HAP-1 (cell line): Measurements from ENCODE around the gene NELL1.

Experiments
- DNase-seq, 2 experiments: peaks; one replicate each; pipeline ENCODE4 v3.0.0-alpha.2; 2016 to 2020; ENCODE audit warnings: low spot score in 2 of 2
- H3K27me3 ChIP-seq: fragments of 250-450 bp; sonication (Bioruptor Pico); 2 replicates; pipeline ENCODE4 v1.5.1; 2020; ENCODE audit warnings: low read depth, mild to moderate bottlenecking, moderate library complexity
- H3K36me3 ChIP-seq: fragments of 250-450 bp; sonication (Bioruptor Pico); replicated peaks from 2 replicates; pipeline ENCODE4 v1.5.1; 2020; ENCODE audit warnings: mild to moderate bottlenecking
- H3K4me1 ChIP-seq: fragments of 250-450 bp; sonication (Bioruptor Pico); 2 replicates; pipeline ENCODE4 v1.5.1; 2020; ENCODE audit warnings: mild to moderate bottlenecking
- H3K4me3 ChIP-seq: fragments of 250-450 bp; sonication (Bioruptor Pico); 2 replicates; pipeline ENCODE4 v1.5.1; 2020; ENCODE audit warnings: mild to moderate bottlenecking, moderate library complexity
- H3K9me3 ChIP-seq: fragments of 250-450 bp; sonication (Bioruptor Pico); 2 replicates; pipeline ENCODE4 v1.5.1; 2020; ENCODE audit warnings: mild to moderate bottlenecking, moderate library complexity
- in situ Hi-C: fragments of 300-500 bp; cut with MboI; formaldehyde crosslinking; loops from 3 replicates; pipeline ENCODE4 v1.14.3; 2020; ENCODE audit warnings: low sequenced_read_pairs, inconsistent platforms, mixed read lengths

NELL1 gene

GRCh38 chr11:21082853-21083252 lies 413.5 kb downstream of the NELL1 start:
- no peaks in the 10 kb centered on the region for H3K4me1 ChIP-seq
- in situ Hi-C loops = loop anchor here (25.0 kb wide), 1 partner anchor 104 kb away; no protein-coding TSS in a partner anchor
- H3K9me3 ChIP-seq = no peaks in the 10 kb centered on the region
- no peaks in the 10 kb centered on the region for H3K27me3 ChIP-seq
- H3K36me3 ChIP-seq = no peaks in the 10 kb centered on the region
- DNase-seq = no peak
- no peak overlapping the region for H3K4me3 ChIP-seq

GRCh38 chr11:21088930-21089329 lies 419.5 kb downstream of the NELL1 start:
- H3K27me3 ChIP-seq = no peaks in the 10 kb centered on the region
- no peak for DNase-seq
- in situ Hi-C loops = loop anchor here (25.0 kb wide), 1 partner anchor 98 kb away; no protein-coding TSS in a partner anchor
- no peaks in the 10 kb centered on the region for H3K36me3 ChIP-seq
- no peaks in the 10 kb centered on the region for H3K9me3 ChIP-seq
- no peaks in the 10 kb centered on the region for H3K4me1 ChIP-seq
- no peak overlapping the region for H3K4me3 ChIP-seq

GRCh38 chr11:21104641-21105040 lies 435.3 kb downstream of the NELL1 start:
- Histone ChIP-seq H3K9me3 (no peaks in the 10 kb centered on the region), H3K4me3 (no peak overlapping the region), H3K4me1 (peaks cover 3% of the 10 kb centered on the region; the same call in 1 of the 2 replicates), H3K36me3 (no peaks in the 10 kb centered on the region), H3K27me3 (no peaks in the 10 kb centered on the region)
- in situ Hi-C loops = no loop called here
- DNase-seq = no peak

- no peaks in the 10 kb centered on the region for H3K27me3 ChIP-seq
- H3K4me1 ChIP-seq = peaks cover 3% of the 10 kb centered on the region; the same call in 1 of the 2 replicates
- in situ Hi-C loops = no loop called here
- H3K4me3 ChIP-seq = no peak overlapping the region
- DNase-seq = no peak
- H3K9me3 ChIP-seq = no peaks in the 10 kb centered on the region
- H3K36me3 ChIP-seq = no peaks in the 10 kb centered on the region
Observed at GRCh38 chr11:21105196-21105917, 436.0 kb downstream of the NELL1 start.

- no peak for DNase-seq
- Histone ChIP-seq H3K9me3 (no peaks in the 10 kb centered on the region), H3K27me3 (no peaks in the 10 kb centered on the region), H3K36me3 (no peaks in the 10 kb centered on the region), H3K4me3 (no peak overlapping the region), H3K4me1 (peaks cover 3% of the 10 kb centered on the region; the same call in 1 of the 2 replicates)
- in situ Hi-C loops = no loop called here
Observed at GRCh38 chr11:21109341-21109740, 440.0 kb downstream of the NELL1 start.

GRCh38 chr11:21110415-21110814 lies 441.0 kb downstream of the NELL1 start:
- in situ Hi-C loops = no loop called here
- H3K9me3 ChIP-seq = no peaks in the 10 kb centered on the region
- peaks cover 3% of the 10 kb centered on the region; the same call in 1 of the 2 replicates for H3K4me1 ChIP-seq
- no peak overlapping the region for H3K4me3 ChIP-seq
- DNase-seq = no peak
- H3K36me3 ChIP-seq = no peaks in the 10 kb centered on the region
- no peaks in the 10 kb centered on the region for H3K27me3 ChIP-seq

- Histone ChIP-seq H3K9me3 (no peaks in the 10 kb centered on the region), H3K4me1 (no peaks in the 10 kb centered on the region), H3K4me3 (no peak overlapping the region), H3K27me3 (no peaks in the 10 kb centered on the region), H3K36me3 (no peaks in the 10 kb centered on the region)
- in situ Hi-C loops = no loop called here
- DNase-seq = no peak
Observed at GRCh38 chr11:21113876-21114275, 444.5 kb downstream of the NELL1 start.

GRCh38 chr11:21116009-21116408 lies 446.6 kb downstream of the NELL1 start:
- in situ Hi-C loops = no loop called here
- Histone ChIP-seq H3K36me3 (no peaks in the 10 kb centered on the region), H3K9me3 (no peaks in the 10 kb centered on the region), H3K4me3 (no peak overlapping the region), H3K27me3 (no peaks in the 10 kb centered on the region), H3K4me1 (no peaks in the 10 kb centered on the region)
- no peak for DNase-seq

GRCh38 chr11:21119411-21119810 lies 450.0 kb downstream of the NELL1 start:
- peaks cover 10% of the 10 kb centered on the region for H3K4me1 ChIP-seq
- in situ Hi-C loops = no loop called here
- DNase-seq = no peak

GRCh38 chr11:21121991-21122390 lies 452.6 kb downstream of the NELL1 start:
- DNase-seq = peak; percentile 67 to 83
- in situ Hi-C loops = no loop called here
- no peak overlapping the region for H3K4me3 ChIP-seq
- H3K4me1 ChIP-seq = peaks cover 10% of the 10 kb centered on the region
- no peaks in the 10 kb centered on the region for H3K27me3 ChIP-seq
- no peaks in the 10 kb centered on the region for H3K9me3 ChIP-seq
- no peaks in the 10 kb centered on the region for H3K36me3 ChIP-seq

More at GRCh38 chr11:21119411-21119810, 450.0 kb downstream of the NELL1 start:
- H3K9me3 ChIP-seq = no peaks in the 10 kb centered on the region
- H3K27me3 ChIP-seq = no peaks in the 10 kb centered on the region
- no peak overlapping the region for H3K4me3 ChIP-seq
- no peaks in the 10 kb centered on the region for H3K36me3 ChIP-seq

GRCh38 chr11:21122523-21122922 lies 453.1 kb downstream of the NELL1 start:
- in situ Hi-C loops = no loop called here
- no peak overlapping the region for H3K4me3 ChIP-seq
- no peaks in the 10 kb centered on the region for H3K27me3 ChIP-seq
- DNase-seq = no peak
- H3K36me3 ChIP-seq = no peaks in the 10 kb centered on the region
- peaks cover 10% of the 10 kb centered on the region for H3K4me1 ChIP-seq
- no peaks in the 10 kb centered on the region for H3K9me3 ChIP-seq

GRCh38 chr11:21132146-21132720 lies 462.8 kb downstream of the NELL1 start:
- no peaks in the 10 kb centered on the region for H3K4me1 ChIP-seq
- no peaks in the 10 kb centered on the region for H3K27me3 ChIP-seq
- in situ Hi-C loops = no loop called here
- no peak for DNase-seq
- no peaks in the 10 kb centered on the region for H3K9me3 ChIP-seq
- H3K4me3 ChIP-seq = no peak overlapping the region
- H3K36me3 ChIP-seq = no peaks in the 10 kb centered on the region

- Histone ChIP-seq H3K4me1 (no peaks in the 10 kb centered on the region), H3K27me3 (no peaks in the 10 kb centered on the region), H3K36me3 (no peaks in the 10 kb centered on the region), H3K9me3 (no peaks in the 10 kb centered on the region), H3K4me3 (no peak overlapping the region)
- in situ Hi-C loops = no loop called here
- DNase-seq = no peak
Observed at GRCh38 chr11:21133244-21133643, 463.9 kb downstream of the NELL1 start.

GRCh38 chr11:21133722-21134121 lies 464.3 kb downstream of the NELL1 start:
- H3K4me1 ChIP-seq = no peaks in the 10 kb centered on the region
- H3K4me3 ChIP-seq = no peak overlapping the region
- no peak for DNase-seq
- H3K36me3 ChIP-seq = no peaks in the 10 kb centered on the region
- in situ Hi-C loops = no loop called here
- no peaks in the 10 kb centered on the region for H3K27me3 ChIP-seq
- H3K9me3 ChIP-seq = no peaks in the 10 kb centered on the region
